ENCODE results near the gene TRAF2. TPM values are rescaled to one million over a fixed set of nuclear protein-coding genes. Genes with fewer than 3 reads are reported as not detected.

Gene TRAF2
- total RNA-seq, 1 donor from 2014 or later, result 14.7 TPM

DNA sequence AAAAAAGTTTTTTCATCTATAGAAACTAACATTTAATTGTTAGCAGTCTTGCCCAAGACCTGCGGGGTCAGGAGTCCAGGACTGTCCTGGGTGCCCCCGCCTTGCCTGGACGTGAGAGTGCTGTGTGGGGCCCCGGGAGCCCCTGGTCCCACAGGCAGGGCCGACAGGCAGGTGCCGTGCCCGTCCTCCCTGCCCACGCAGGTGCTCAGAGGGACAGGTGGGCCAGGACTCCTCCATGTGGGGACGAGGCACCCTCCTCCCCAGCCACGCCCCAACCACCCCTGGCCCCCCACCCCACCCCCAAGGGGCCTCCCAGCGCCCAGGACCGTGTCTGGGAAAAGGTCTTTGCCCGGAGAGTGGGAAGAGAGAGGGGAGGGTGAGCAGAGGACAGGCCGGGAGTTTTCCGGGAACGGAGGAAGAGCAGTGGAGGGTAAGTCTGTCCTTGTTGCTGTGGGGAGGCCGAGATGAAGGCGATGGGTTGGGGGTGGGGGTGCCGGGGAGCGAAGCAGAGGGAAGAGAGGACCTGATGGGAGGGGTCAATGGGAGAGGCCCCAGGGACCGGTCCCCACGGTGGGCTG is 63.0 kb downstream of the TRAF2 start:
- DNase-seq (ENCODE audit: low read depth in 2 of 2), result no peak

- peak; percentile 83 to 95 for DNase-seq (ENCODE audit: low read depth in 2 of 2)
These were observed 63.7 kb downstream of the TRAF2 start for GRCh38 chr9:136949817-136950655.

DNA sequence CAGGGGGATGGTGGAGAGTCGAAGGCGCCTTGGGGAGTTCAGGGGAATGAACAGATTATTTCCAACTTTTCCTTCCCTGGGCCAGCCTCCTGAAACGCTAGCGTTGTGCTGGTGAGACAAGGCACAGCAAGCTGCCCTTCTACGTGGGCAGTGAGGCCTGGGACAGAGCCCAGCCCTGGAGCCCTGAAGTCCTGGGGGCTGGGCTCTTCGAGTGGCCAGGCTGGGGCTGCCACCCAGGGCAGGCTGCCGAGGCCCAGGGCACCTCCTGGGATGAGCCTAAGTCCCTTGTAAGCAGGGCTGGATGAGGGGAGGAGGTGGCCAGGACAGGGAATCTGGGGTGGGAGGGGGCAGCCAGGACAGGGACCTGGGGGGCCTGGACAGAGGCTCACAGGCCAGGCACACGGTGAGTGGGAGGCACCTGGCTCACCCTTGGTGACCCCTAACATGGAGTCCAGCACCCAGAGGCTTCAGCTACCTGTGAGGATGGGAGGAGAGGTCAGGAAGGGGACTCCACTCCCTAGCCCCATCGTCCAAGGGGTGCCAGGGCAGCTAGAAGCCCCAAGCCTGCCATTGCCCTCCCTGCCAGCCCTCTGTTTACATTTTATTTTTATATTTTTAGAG is 64.5 kb downstream of the TRAF2 start:
- DNase-seq (ENCODE audit: low read depth in 2 of 2), result no peak

DNA sequence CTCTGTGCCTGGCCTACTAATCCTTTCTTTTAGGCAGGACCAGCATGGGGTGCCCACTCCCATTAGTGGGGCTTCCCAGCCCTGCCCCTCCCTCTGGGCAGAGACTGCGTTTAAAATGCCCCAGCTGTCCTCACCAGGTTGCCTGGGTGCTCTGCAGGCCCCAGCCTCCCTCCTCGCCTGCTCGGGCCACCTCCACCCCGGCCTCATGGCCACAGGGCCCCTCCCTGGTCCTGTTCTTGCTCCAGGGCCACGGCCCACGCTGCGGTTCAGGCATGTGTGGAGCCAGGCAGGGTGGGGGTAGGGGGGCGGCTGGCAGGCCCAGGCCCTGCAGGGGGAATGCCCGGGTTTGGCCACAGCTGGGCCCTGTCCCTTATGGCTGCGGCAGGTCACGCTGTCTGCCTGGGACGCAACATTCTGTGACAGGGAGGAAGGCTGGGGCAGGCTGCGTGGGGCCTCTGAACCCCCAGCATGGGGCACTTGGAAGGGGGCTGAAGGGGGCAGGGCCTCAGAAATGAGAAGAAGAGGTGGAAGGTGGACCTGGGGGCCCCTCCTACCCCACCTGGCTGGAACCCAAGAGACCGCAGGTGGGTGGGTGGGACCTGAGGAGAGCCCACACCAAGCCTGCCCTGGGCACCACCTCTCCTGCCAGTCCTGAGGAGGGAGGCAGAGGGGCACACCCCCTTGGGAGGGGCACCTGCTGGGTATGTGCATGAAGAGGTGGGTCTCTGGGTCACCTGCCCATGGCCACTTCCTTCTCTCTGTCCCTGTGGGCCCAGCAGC is 65.4 kb downstream of the TRAF2 start, which contains the start of gene LCN12:
Gene LCN12, plus strand, starts transcription at position 733 of the 780 bp plus-strand sequence. CDS start 55 bp downstream, outside the sequence.
- no peak for DNase-seq (ENCODE audit: low read depth in 2 of 2)

DNA sequence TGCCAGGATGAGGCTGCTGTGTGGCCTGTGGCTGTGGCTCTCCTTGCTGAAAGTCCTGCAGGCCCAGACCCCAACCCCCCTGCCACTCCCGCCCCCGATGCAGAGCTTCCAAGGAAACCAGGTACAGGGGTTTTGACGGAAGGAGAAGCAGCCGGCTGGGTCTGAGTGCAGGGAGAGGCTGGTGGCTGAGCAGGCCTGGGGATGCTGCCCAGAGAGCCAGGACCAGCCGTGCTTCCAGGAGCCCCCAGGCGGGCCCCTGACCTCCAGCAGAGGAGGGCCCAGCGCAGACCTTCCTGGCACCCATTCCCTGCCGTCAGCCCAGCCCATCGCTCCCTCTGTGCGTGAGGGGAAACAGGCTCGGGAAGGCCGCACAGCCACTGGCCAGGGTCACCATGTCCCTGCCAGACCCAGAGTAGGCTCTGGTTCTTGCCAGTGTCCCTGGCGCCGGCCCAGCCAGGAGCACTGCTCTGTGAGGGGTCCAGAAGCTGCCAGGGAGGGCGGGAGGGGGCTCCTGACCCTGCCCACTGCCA is 66.1 kb downstream of the TRAF2 start:
- no peak for DNase-seq (ENCODE audit: low read depth in 2 of 2)

GRCh38 chr9:136952876-136953770 is 66.8 kb downstream of the TRAF2 start:
- no peak for DNase-seq (ENCODE audit: low read depth in 2 of 2)

- no peak for DNase-seq (ENCODE audit: low read depth in 2 of 2)
These were observed 67.5 kb downstream of the TRAF2 start for GRCh38 chr9:136953771-136954269.

- no peak for DNase-seq (ENCODE audit: low read depth in 2 of 2)
These were observed 68.2 kb downstream of the TRAF2 start for GRCh38 chr9:136954270-136955083.

- no peak for DNase-seq (ENCODE audit: low read depth in 2 of 2)
These were observed 69.1 kb downstream of the TRAF2 start for GRCh38 chr9:136955202-136955942.

DNA sequence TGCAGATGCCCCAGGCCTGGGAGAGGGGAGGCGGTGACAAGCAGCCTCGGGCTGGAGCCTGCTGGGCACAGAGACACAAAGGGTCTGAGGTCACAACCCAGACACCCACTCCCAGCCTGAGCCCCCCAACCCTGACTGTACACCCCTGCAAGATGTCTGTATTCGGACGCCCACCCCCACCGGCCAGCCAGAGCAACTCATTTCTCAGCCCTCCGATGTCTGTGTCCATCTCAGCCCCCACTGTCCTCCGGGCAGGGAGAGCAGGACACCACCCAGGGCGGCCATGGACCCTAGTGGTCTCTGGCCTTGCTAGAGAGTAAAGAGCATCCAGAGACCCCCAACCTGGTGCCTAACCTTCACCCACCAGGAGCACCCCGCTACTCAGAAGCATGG is 69.6 kb downstream of the TRAF2 start:
- no peak for DNase-seq (ENCODE audit: low read depth in 2 of 2)

DNA sequence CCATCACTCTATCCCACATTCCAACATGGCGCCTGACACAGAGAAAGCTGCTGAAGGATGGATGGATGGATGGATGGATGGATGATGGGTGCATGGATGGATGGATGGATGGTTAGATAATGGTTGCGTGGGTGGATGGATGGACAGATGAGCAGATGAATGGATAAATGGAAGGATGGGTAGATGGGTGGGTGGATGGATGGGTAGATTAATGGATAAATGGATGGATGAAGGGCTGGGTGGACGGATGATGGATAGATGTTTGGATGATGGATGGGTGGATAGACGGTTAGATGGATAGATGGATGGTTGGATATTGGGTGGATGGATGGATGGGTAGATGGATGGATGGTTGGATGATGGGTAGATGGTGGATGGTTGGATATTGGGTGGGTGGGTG is 70.3 kb downstream of the TRAF2 start:
- DNase-seq (ENCODE audit: low read depth in 2 of 2), result no peak

- no peak for DNase-seq (ENCODE audit: low read depth in 2 of 2)
These were observed 71.1 kb downstream of the TRAF2 start for GRCh38 chr9:136957461-136957860.

- no peak for DNase-seq (ENCODE audit: low read depth in 2 of 2)
These were observed 71.6 kb downstream of the TRAF2 start for GRCh38 chr9:136957901-136958300.

GRCh38 chr9:136958473-136958872 is 72.2 kb downstream of the TRAF2 start:
- no peak for DNase-seq (ENCODE audit: low read depth in 2 of 2)

- no peak for DNase-seq (ENCODE audit: low read depth in 2 of 2)
These were observed 72.9 kb downstream of the TRAF2 start for GRCh38 chr9:136958898-136959850.

DNA sequence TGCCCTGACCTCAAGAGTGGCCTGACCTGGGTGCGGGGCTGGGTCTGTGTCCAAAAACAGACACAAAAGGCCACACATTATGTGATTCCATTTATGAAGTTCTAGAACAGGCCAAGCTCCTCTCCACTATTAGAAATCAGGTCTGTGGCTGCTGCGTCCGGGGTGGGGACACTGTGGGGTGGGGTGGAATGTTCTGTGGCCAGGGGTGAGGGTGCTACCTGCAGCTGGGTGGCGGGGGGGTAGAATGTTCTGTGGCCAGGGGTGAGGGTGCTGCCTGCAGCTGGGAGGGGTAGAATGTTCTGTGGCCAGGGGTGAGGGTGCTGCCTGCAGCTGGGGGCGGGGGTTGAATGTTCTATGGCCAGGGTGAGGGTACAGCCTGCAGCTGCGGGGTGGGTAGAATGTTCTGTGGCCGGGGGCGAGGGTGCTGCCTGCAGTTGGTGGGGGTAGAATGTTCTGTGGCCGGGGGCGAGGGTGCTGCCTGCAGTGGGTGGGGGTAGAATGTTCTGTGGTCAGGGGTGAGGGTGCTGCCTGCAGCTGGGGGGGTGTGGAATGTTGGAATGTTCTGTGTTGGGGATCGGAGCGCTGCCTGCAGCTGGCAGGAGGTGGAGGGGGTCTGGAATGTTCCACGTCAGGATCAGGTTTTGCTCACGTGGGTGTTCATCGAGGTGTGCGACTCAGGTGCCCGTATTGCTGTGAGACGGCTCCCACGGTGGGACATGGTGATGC is 74.1 kb downstream of the TRAF2 start:
- no peak for DNase-seq (ENCODE audit: low read depth in 2 of 2)

- no peak for DNase-seq (ENCODE audit: low read depth in 2 of 2)
These were observed 74.6 kb downstream of the TRAF2 start for GRCh38 chr9:136960938-136961275.
